Adrenal gland (tissue), 5 donors: ENCODE measurements around the gene TSPAN15.

Source experiments
- POLR2A ChIP-seq, 2 donors: fragments of 450-650 bp; IDR thresholded peaks; one replicate each; pipeline ENCODE4 v1.6.1; 2017; ENCODE audit warnings: antibody characterized with exemption in 2 of 2, mild to moderate bottlenecking in 2 of 2, moderate library complexity in 1 of 2
- TF ChIP-seq, protein P1 (sequence below), 6 experiments: fragments of 450-650 bp in 4 of 6; fragments of 200-600 bp in 2 of 6; sonication (generic) in 1 of 6; IDR thresholded peaks; 1 replicate in 5 of 6; 2 replicates in 1 of 6; pipeline versions ENCODE4 v1.5.1 to v1.8.0; 2016 to 2021; ENCODE audit warnings: antibody characterized with exemption in 6 of 6, mild to moderate bottlenecking in 2 of 6, moderate library complexity in 1 of 6
- donor health status: DM: no; HTN: no; CAD: no.

DNA sequence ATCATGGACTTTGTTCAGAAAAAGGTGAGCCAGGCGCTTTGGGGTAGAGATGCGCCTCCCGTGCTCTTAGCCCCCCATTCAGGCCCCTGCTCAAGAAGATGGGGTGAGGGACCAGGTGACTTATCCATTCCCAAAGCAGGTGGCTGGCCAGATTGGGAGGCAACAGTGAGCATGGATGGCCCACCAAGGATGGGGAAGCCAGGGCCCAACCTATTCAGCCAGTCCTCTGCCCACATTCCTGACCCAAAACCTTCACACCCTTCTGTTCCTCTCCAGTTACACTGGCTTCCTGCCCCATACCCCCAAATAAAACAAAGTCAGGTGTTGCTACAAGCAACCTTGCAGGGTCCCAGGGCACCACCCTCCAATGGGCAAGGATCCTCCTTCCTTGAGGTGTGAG, 44.4 kb downstream of the TSPAN15 start:
- TF ChIP-seq POLR2A (IDR thresholded peaks at IDR 0.05), result no peak
- TF ChIP-seq, protein P1, sequence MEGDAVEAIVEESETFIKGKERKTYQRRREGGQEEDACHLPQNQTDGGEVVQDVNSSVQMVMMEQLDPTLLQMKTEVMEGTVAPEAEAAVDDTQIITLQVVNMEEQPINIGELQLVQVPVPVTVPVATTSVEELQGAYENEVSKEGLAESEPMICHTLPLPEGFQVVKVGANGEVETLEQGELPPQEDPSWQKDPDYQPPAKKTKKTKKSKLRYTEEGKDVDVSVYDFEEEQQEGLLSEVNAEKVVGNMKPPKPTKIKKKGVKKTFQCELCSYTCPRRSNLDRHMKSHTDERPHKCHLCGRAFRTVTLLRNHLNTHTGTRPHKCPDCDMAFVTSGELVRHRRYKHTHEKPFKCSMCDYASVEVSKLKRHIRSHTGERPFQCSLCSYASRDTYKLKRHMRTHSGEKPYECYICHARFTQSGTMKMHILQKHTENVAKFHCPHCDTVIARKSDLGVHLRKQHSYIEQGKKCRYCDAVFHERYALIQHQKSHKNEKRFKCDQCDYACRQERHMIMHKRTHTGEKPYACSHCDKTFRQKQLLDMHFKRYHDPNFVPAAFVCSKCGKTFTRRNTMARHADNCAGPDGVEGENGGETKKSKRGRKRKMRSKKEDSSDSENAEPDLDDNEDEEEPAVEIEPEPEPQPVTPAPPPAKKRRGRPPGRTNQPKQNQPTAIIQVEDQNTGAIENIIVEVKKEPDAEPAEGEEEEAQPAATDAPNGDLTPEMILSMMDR (IDR thresholded peaks at IDR 0.05), result no peak
